Ramos (cell line): ENCODE data around the gene SLC45A1.
"Not testable (repeated sequence)": the region's sequence is repeated elsewhere in the genome, so short reads cannot be mapped to it uniquely, and the experiment has no call there.

Experiments used
- in situ Hi-C: fragments of 300-500 bp; cut with MboI; formaldehyde crosslinking; loops from one replicate; pipeline ENCODE4 v1.14.3; 2022; ENCODE audit warnings: low sequenced_read_pairs; ENCODE audit not compliant: unreplicated experiment

Gene SLC45A1

DNA sequence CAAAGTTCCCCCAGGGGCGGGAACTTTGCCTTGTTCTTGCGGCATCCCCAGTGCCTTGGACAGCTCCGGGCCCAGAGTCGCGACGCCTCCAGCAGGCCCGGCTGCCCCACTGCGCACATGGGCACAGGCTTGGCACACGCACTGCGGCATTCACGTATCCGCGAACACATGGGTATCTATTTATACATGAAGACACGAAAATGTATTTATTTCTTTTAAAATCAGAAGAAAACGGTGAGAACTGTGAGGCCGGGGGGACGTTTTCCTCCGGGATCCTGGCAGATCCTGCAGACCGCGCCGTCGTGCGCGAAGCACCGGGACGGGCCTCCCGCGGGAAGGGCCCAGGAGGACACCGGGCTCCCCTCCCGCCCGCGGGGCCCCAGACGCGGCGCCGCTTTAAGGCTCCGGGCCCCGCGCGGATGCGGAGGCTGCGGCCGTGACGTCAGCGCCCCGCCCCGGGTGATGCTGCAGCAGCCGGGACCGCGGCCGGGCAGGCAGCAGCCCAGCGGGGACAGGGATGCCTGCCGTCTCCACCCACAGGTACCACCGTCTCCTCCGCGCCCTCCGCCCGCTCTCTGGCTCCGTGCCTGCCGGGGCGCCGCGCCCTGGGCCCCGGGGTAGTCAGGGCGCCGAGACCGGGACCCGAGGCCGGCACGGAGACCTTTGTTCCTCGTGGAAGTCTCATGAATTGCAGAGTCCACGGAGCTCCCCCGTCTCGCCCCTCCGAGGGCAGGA is at the start of gene SLC45A1:
Gene SLC45A1 (plus strand): TSS at position 468 of the 735 bp plus-strand sequence. CDS start 6,216 bp downstream, outside the sequence.
- in situ Hi-C loops, result no loop called here

DNA sequence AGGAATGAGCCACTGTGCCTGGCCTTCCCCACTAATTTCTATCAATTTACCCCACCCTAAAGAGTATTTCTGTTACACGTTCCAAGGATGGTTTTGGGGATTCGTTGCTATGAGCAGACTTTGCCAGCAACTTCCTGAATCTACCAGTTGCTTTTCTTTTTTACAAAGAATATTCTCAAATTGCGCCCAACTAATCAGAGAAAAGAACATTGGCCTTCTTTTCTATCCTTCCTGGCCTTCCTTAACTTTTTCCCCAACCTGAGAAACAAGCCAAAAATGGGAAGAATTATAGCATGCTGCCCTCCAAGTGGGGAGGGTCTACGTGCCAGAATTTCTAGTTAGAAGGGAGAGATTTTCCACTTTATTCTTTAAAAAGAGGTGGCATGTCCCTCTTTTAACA is 44.9 kb upstream of the SLC45A1 start:
- in situ Hi-C loops, result no loop called here

DNA sequence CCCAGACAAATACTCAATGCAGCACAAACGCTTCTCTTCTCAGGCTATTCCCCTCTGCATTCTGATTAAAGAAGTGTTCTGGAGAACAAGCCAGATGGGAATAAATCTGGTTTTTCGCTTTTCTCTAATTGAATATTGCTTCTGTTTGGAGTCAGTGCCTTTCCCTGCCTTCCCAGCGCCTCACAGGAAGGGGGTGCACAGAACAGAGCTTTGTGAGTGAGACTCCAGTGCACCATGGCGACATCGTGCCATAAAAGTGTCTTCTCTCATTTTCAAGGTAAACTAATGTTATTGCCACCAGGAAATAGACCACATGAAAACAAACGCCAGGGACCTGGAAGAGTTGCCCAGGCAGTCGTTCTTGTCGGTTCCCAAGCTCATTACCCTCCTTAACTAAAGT is 43.6 kb upstream of the SLC45A1 start:
- in situ Hi-C loops, result no loop called here

DNA sequence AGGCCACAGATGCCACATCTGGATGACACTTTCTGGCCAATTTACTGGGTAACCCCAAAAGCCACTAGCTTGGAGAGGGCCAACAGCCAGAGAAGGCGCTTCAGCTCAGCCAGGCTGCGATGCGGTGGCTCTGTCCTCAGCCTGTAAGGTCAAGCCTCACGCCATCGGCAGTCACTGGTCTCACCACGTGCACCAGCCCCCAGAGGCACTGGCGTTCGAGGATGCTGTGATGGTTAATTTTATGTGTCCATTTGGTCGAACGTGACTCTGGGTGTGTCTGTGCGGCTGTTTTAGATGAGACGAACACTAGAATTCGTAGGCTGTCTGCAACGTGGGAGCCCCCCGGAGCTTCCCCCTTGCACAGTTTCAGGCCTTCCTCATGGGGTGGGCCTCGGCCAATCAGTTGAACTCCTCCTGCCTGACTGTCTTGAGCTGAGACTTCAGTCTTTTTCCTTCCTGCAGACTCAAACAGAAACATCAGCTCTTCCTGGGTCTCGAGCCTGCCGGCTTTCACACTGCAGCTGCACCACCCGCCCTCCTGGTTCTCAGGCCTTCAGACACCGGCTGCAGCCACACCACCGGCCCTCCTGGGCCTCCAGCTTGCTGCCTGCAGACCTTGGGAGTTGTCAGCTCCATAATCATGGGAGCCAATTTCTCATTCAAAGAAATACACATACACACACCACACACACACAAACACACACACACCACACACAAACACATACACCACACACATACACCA is 41.6 kb upstream of the SLC45A1 start:
- in situ Hi-C loops, result no loop called here

DNA sequence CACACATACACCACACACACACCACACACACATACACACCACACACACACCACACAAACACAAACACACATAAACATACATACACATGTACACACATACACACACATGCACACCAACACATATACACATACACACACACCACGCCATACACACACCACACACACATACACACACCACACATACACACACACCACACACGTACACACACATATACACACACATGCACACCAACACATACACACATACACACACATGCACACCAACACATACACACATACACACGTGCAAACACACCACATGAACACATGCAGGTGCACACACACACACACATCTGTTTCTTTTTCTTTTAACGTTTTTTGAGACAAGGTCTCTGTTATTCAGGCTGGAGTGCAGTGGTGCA is 41.0 kb upstream of the SLC45A1 start:
- in situ Hi-C loops, result no loop called here

DNA sequence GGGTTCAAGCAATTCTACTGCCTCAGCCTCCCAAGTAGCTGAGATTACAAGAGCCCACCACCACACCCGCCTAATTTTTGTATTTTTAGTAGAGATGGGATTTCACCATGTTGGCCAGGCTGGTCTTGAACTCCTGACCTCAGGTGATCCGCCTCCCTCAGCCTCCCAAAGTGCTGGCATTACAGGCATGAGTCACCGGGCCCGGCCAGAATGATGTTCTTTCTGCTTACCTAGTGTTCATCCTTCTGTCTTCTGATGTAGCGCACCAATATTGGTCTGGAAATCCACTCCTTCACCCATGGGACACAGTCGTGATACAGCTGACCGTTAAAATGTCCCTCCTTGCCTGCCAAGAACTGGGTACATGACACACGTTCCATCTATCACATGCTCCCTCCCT is 39.2 kb upstream of the SLC45A1 start:
- in situ Hi-C loops, result not testable (repeated sequence)

DNA sequence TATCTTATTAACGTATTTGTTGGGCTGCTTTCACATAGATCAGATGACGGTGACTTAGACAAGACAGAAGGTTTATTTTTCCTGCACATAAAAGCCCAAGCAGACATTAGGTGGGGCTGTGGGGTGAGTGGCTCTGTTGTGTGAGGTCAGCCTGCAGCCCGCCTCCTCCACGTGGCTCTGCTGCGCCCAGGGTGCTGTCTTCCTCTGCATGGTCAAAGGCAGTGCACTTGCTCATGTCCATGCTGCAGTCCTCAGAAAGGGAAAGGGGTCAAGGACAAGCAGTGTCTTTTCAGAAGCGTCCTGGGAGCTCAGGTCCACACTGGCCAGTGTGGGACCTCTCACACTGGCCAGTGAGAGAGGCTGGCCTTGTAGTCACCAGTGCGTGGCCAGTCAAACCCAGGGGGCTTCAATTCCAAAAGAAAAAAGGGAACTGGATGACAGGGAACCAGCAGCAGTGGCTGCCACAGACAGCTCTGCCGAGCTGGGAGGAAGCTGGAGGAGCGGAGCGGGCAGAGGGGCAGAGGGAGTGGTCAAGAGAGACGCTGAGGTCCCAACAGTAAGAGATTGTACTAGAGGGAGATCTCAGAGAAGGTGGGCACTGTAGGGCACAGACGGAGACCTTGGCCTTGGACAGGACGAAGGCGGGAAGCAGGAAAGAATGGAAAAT is 35.9 kb upstream of the SLC45A1 start:
- in situ Hi-C loops, result no loop called here

DNA sequence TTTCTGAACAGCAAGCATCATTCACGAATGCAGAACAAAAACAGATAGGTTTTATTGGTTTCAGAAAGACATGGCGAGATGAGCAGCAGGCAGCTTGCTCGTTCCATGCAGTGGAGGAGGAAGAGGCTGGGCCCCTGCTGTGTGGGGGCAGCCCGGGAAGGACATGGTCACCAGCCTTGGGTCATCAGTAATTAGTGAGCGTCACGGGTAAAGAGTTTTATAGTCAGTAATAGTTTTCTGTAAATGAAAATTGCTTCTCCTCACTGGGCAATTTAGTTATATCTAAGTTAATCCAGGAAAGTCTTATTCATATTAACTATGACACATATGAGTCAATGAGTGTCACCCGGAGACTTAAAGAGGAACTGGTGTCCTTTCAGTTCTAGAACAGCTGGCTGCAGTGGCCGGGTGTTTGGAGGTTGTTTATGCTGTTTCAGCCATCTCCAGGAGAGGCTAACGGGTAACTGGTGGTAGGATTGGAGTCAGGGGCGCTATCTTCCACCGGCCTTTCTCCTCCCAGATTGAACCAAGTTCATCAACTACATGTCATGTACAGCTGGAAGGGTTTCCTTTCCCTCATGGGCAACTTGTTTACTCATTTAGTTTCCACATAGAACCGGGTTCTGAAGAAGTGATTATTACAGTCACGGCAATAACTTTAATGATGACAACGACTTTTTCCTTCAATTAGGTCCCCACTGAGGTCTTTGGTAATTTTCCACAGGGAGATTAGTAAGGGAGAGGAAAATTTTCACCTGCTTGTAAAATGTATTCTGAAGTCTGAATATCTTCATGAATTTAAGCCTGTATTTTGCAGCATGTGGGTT is 34.6 kb upstream of the SLC45A1 start:
- in situ Hi-C loops, result no loop called here

DNA sequence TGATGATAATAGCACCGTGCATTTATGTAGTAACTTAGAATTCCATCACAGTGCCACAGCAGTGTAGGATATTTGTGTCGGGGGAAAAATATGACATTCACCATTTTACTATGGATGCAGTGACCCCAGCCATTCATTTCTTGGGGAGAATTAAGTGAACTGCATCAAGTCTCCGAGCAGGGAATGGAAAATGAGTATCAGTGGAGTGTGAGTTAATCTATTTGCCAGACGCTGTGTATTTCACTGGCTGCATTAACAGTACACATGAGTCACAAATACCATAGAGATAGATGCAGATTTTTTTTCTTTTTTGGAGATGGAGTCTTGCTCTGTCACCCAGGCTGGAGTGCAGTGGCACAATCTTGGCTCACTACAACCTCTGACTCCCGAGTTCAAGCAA is 33.8 kb upstream of the SLC45A1 start:
- in situ Hi-C loops, result no loop called here

DNA sequence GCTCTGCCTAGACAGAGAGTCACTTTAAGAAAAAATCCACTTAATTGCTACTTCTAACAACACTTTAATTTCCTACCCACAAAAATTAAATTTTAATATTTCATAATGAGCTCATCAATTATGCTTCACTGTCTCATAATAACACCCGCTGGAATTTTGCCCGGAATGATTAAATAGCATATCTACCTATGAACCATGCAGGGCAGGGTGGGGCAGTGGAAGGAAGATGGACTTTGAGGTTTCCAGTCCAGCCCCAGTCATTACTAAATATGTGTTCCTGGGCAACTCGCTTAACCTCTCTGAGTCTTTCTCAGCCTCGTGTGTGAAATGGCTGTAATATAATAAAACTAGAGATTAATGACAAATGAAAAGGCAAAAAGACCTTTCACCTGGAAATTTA is 32.8 kb upstream of the SLC45A1 start:
- in situ Hi-C loops, result no loop called here

DNA sequence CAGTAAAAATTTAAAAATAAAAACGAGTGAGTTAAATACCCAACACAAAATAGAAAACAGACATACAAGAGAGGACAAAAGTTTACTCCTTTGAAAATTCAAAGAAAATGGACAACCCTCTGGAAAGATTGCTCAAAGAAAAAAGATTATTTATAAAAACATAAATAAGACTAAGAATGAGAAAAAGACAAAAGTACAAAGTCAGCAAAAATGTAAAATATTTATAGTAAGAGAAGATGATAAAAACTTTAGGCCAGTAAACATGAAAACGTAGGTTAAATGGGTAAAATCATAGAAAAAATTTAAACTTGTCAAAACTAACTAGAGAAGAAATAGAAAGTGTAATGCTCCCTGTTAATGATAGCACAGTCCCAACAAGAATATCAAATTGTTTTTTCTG is 31.9 kb upstream of the SLC45A1 start:
- in situ Hi-C loops, result no loop called here

DNA sequence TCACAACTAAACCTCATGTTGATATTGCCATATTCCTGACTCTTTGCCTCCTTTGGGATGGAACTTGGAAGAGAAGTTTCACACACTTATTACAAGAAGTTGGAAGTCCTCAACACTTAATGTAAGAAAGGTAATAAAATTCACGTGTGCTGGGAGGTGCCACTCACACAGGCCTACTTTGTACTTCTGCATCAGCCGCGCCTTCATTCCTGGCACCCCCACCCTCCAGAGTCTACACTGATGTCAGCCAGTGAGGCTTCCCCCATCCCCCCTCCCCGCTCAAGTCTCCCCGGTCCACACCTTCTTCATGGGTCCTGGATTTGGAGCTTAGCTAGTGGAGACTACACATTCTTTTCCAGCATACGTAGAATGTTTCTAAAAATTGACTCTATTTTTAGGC is 24.8 kb upstream of the SLC45A1 start:
- in situ Hi-C loops, result no loop called here

DNA sequence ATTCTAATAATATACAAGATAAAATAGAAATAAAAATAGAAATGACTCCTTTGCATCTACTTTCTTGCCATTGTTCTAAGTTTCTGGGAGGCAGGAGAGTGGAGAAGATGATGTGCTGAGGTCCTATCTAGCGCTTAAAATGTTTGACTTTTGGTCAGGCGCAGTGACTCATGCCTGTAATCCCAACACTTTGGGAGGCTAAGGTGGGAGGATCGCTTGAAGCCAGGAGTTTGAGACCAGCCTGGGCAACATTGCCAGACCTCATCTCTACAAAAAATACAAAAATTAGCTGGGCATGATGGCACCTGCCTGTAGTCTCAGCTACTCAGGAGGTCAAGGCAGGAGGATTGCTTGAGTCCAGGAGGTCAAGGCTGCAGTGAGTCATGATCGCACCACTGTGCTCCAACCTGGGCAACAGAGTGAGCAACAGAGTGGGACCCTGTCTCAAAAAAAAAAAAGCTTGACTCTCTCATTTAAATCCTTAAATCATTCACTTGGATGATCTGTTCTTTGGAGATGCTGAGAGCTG is 24.2 kb upstream of the SLC45A1 start:
- in situ Hi-C loops, result no loop called here

DNA sequence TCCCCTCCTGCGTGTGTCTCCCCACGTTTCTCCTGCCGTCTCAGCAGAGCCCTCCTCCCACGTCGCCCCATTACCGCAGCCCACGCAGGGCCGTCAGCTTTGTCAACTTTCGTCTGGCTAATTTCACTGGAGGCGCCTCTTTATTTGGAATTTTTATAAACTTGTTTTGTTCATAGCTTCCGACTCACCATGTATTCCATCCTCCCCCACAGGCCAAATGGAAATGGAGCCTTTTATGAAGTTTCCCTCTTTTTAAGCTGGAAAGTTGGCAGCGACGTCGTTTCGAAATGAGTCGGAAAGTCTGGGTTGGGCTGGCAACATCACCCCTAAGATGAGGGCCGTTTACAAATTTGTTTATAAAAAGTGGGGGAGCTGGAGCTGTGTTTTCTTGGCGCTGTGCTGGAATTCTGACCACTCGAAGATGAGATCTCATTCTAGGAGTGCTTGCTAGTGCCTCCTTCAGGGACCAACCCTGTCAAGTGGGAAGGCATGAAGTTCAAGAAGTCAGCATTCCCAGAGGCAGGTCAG is 23.7 kb upstream of the SLC45A1 start:
- in situ Hi-C loops, result no loop called here

DNA sequence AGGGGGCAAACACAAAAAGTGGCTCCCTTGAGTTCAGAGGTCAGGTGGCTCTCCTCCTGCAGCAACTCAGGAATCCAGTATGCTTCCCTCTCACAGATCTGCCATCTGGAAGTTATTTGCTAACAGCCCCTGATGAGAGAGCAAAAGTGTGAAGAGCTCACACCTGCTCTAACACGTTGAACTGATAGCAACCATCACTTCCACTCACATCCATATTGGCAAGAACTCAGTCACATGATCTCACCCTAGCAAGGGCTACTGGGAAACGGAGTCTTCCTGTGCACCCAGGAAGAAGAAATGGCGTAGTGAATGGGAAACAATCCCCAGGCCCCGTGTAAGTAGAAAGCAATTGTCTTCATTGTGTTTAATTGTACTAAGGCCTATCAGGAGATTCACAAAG is 20.7 kb upstream of the SLC45A1 start:
- in situ Hi-C loops, result no loop called here

DNA sequence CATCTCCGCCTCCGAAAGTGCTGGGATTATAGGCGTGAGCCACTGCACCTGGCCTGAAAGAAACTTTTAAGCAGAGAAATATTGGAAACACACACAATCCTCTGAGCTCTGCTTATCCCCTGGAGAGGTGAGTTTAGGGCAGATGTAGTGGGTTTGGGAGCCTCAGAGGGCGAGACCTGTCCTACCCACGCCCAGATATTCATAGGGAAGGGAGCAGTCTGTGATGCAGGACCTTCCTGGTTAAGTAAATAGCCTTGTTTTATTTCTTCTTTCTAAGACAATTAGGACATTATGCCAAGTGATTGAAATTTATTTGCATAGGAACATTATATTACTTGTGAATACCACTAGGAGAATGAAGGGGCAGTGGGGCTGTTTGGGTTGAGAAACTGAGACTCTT is 18.0 kb upstream of the SLC45A1 start:
- in situ Hi-C loops, result no loop called here

DNA sequence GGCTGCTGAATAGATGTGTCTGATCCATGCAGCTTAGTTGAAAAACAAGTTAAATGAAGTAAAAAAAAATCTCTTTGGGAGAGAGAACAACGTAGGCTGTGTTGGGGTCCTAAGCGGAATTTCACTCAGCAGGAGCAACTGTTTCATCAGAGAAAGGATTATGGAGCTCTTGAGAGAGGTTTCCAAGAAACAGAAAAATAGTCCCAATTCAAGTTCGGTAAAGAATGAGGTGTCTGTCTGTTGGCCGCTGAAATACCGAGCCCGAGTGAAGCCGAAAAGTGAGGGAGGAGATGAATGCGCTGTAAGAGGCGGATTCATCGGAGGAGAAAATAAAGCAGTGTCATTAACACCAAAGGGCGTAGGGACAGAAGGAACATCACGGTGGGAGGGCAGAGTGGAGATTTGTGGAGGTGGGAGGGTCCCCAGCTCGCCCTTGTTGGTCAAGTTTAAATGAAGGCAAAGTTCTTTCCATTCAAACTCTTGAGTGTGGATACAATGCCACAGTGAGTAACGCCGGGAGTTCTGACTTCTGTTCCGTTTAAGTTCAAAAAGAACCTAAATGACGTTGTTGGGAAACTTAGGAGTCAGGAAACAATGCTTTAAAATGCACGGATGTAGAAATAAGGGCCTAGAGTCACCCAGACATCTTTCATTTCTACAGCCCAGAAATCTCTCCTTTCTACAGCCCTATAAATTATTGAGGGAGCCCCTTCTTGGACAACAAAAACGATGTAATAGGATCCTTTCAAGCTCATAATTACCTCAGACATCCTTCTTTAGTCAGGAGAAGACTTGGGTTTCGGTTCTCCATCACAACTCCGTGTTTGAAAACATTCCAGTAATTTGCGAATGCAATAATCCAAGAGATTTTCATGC is 15.6 kb upstream of the SLC45A1 start:
- in situ Hi-C loops, result no loop called here

DNA sequence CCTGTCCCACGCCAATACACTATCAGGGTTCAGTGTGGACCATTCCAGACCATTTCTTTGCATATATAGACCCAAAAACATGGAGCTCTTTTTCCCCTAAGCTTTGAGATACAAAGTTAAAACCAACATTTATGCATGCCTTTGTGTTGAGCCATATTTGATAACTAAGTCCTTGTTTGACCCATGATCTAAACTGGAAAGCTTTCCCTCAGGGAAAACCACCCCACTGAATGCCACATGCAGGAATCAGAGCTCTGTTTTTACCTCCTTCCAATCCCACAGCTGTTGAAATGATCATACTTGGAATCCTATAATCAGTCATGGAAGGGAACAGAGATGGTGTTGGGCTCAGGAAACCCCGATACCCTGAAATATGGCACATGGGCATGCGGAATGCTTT is 14.8 kb upstream of the SLC45A1 start:
- in situ Hi-C loops, result no loop called here

DNA sequence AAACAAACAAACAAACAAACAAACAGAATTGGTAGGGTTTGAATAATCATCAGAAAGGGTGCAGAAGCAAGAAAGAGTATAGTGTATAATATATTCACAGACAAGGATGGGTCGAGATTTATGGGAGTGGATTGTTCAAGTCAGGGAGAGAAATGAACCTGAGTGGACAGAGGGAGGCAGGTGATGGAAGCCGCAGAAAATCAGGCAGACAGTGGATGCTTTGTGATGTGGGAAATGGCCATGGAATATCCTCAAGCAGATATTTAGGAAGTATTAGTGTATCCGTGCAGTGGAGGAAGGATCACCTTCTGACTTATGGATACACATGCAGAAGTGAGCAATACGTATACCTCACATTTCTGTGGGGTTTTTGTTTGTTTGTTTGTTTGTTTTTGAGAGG is 14.0 kb upstream of the SLC45A1 start:
- in situ Hi-C loops, result no loop called here
